IPS-NIHi11 (cell line): ENCODE data around the gene NR2F1.
A peak's percentile ranks its signal among the peaks of the same experiment; 100 is the strongest.

Source experiments
- DNase-seq: peaks from one replicate; pipeline ENCODE4 v3.0.0; 2012; ENCODE audit warnings: mixed read lengths, low spot score

Gene NR2F1

GRCh38 chr5:93604644-93605515, 21.9 kb downstream of the NR2F1 start:
- DNase-seq: no peak

GRCh38 chr5:93606382-93606752, 23.3 kb downstream of the NR2F1 start:
- DNase-seq: no peak

DNA sequence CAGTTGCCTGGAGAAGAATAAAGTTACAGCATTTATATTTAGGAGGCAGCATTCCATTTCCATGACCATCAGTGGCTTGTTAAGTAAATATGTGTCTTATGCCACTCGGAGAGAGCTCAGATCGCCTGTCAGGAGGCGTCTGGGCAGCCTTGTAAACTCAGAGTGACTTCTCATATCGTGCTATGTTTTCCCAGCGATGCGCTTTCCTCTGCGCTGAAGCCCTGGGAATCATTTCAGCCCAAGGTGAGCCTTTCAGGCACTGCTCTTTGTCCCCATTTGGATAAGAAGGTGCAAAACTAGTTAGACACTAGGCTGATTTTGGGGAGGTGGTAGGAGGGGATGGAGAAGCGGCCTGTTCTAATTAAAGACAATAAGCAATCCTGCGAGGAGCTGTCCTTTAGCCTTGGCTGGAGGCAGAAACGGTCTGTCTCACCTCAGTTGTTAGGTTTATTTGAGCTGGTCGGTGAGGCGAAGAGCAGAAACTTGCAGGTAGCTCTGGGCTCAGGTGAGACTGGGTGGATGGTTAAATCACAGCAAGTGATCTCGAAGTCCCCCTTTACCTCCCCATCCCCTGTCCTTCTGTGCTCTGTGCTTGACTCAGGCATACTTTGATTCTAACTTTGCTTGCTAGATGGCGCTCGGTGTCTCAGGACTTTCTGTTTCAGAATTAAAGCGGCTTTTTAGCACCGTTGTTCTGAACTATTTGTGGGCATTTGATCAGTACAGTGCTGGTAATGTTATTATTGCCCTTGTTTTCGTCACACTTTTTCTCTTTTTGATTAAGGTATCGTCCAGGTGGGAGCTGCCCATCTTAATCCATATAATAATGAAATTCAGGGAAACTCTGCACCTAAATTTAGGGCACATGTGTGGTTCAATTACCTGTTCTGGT, 24.6 kb downstream of the NR2F1 start:
- DNase-seq: peak; percentile 52

- no peak for DNase-seq
Observed at GRCh38 chr5:93608855-93609254, 25.8 kb downstream of the NR2F1 start.

GRCh38 chr5:93609762-93610161, 26.7 kb downstream of the NR2F1 start:
- no peak for DNase-seq

GRCh38 chr5:93610581-93611272, 27.7 kb downstream of the NR2F1 start:
- no peak for DNase-seq

- no peak for DNase-seq
Observed at GRCh38 chr5:93611273-93611975, 28.4 kb downstream of the NR2F1 start.

DNA sequence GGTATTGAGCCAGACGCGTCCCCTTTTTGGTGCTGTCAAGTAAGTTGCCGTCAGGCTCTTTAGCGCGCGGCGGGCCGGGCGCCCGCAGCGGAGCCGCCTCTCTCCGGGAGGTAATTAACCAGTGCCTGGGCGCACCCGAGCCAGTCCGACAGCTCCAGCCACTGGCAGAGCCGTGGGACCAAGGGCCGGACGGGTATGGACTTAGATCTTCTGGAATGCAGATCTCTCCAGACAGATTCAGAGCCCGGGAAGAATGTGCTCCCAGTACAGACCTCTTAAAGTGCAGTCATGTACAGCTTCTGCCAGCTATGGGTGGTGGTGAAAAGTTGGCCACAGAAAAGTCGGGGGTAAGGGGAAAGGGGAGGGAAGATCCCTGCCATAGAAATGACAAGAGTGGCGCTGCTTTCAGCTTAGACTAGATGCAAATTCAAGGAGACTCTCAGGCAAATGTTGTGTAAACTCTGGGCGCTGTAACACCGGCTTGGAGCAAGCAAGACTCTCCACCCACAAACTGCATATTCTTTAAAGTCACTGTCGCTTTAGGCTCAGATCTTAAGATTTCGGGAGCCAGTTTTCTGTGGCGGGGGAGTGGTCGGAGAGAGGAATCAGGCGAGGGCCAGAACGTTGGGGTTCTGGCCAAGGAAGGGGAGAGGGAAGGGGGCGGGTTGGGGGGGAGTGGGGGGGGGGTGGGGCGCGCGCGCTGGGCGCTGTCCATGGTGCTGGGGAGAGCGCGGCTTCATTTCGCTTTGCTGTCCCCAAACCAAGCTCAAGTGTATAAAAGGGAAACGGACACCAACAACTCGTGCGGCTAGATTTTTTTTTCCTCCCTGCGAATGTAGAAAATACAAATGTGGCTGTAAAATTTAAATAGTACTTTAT, 29.2 kb downstream of the NR2F1 start:
- DNase-seq: peak; percentile 57

- no peak for DNase-seq
Observed at GRCh38 chr5:93612855-93613243, 29.8 kb downstream of the NR2F1 start.

DNA sequence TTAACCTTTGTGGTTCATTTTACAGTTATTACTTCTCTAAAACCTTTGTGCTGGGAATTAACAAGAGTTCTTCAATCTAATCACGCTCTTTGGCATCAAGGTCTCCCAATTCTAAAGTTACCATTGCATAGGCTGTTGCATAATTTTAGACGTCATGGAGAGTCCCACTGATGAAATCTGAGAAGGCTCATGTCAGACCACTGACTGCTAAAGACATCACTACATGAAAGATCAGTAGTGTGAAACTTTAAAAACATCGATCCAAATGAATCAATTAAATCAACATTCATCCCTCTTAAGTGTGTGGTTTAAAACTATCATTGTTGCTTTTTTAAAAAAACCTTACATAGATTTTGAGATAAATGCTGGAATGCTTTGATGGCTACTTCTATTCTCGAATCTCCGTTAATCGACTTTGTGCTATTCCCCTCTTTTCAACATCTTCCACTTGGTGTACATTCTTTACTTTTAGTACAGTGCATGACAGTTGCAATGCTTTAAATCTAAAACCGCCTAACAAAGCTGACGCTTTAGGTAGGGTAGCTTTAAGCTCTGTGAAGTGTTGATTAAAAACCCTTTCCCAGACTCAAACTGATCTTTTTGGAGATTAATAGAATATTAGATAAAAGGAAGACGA, 33.6 kb downstream of the NR2F1 start:
- no peak for DNase-seq

GRCh38 chr5:93620487-93621326, 37.7 kb downstream of the NR2F1 start:
- DNase-seq: peak; percentile 82

DNA sequence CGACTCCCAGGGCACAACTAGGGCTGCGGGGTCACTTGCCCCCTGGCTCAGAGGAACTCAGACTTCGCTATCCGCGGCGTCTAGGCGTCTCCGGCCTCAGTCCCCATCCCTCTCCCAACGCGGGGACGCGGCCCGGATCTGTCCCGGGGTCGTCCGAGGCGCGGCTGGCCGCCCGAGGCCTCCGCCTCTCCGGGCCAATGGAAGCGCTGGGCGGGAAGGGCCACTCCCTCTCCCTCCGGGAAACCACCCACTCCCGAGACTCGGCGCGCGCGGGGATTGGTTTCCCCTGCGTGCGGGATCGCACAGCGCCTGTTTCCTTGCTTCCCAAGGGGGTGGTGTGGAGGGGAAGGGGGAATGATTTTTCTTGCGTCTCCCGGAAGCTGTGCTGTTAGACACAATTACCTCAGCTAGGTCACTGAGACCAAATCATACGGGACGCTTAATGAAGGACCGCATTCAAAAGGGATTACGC, 38.3 kb downstream of the NR2F1 start:
- DNase-seq: peak; percentile 67

- DNase-seq: no peak
Observed at GRCh38 chr5:93622240-93622885, 39.3 kb downstream of the NR2F1 start.

- DNase-seq: no peak
Observed at GRCh38 chr5:93623153-93623552, 40.1 kb downstream of the NR2F1 start.

- no peak for DNase-seq
Observed at GRCh38 chr5:93626801-93627200, 43.8 kb downstream of the NR2F1 start.

GRCh38 chr5:93632327-93632726, 49.3 kb downstream of the NR2F1 start:
- DNase-seq: no peak

- DNase-seq: no peak
Observed at GRCh38 chr5:93635991-93636390, 53.0 kb downstream of the NR2F1 start.

- no peak for DNase-seq
Observed at GRCh38 chr5:93636837-93637236, 53.8 kb downstream of the NR2F1 start.

GRCh38 chr5:93637697-93638096, 54.7 kb downstream of the NR2F1 start:
- DNase-seq: no peak
